ENCODE data around the gene YES1.

The YES1 gene

DNA sequence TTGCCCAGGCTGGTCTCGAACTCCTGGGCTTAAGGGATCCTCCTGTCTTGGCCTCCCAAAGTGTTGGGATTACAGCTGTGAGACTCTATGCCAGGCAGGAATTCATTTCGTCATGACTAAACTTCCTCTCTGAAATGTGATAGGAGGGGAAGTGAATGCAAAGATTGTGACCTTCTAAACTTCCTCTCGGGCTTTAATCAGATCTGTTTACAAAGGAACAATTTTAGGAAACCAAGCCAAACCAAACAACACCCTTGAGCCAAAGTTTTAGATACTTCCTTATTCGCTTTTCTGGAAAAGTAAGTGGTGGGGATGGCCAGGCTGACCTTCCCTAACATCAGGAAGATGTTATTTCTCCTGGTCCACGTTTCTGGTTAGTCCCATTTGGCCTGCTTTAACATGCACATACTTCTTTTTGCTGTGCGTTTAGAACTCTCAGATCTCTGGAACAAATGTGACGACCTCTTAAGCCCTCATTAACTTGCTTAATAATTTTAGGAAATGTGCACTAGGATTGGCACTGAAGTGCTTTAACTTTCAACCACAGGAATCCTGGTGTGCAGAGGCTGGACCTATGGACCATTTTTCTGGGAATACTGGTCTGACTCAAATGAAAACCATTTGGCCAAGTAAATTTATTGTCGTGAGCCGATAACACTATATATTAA, 33.2 kb upstream of the YES1 start:
- no peak overlapping the region for H3K4me3 ChIP-seq (ENCODE audit: control insufficient read depth in 1 of 7, extremely low read depth in 1 of 7, insufficient read depth in 4 of 7, low read depth in 2 of 7, low read length in 6 of 7)
- DNase-seq, result no peak
- H3K27me3 ChIP-seq (replicated peaks in 2 of 5; ENCODE audit: control insufficient read depth in 4 of 5, insufficient read depth in 5 of 5, low read length in 4 of 5), result no peaks in the 10 kb centered on the region
- no peaks in the 10 kb centered on the region for H3K9me3 ChIP-seq (ENCODE audit: control extremely low read depth in 1 of 5, control insufficient read depth in 4 of 5, insufficient read depth in 2 of 5, low read depth in 1 of 5, low read length in 4 of 5)
- ChIA-PET POLR2A (no interaction called here), CTCF (interaction anchor here (1.2 to 1.5 kb wide), 4 partner anchors 11 to 1692 kb away, joined by 3 to 8 read pairs (median 4); no protein-coding TSS in a partner anchor)
- no peak overlapping the region for H3K27ac ChIP-seq (ENCODE audit: insufficient read depth in 1 of 2, low read depth in 1 of 2, low read length in 2 of 2, poor library complexity in 1 of 2, severe bottlenecking in 2 of 2)
- H3K4me1 ChIP-seq (ENCODE audit: control extremely low read depth in 1 of 4, control insufficient read depth in 4 of 4, insufficient read depth in 4 of 4, low read length in 3 of 4), result peaks cover 0 to 2% (median 0%) of the 10 kb centered on the region in 4 experiments
- 41% methylated on average over 4 of the region's 9 CpGs for WGBS (ENCODE audit: insufficient coverage)
- H3K36me3 ChIP-seq (ENCODE audit: control insufficient read depth in 4 of 4, insufficient read depth in 4 of 4, low read length in 3 of 4), result no peaks in the 10 kb centered on the region

DNA sequence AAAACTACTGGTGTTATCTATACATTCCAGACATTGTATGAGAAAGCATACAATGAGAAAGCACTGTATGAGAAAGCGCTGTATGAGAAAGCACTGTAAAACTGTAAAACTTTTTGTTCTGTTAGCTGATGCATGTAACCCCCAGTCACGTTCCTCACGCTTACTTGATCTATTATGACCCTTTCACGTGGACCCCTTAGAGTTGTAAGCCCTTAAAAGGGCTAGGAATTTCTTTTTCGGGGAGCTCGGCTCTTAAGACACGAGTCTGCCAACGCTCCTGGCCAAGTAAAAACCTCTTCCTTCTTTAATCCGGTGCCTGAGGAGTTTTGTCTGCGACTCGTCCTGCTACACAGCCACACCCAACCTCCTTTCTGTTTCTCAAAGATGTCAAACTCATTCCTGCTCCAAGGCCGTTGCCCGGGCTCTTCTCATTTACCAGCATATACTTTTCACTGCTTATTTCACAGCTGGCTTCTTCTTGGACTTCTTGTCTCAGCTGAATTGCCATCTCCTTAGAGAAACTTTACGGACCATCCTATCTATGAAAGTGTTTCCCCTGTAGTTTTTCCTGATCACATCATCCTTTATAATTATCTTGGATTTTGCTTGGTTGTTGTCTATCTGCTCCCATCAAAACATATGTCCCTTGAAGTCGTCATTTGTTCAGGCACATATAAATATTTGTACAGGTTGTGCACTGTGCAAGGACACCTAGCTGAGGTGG, 29.8 kb upstream of the YES1 start:
- Histone ChIP-seq H3K36me3 (ENCODE audit: control insufficient read depth in 4 of 4, insufficient read depth in 4 of 4, low read length in 3 of 4) (no peaks in the 10 kb centered on the region), H3K4me1 (ENCODE audit: control extremely low read depth in 1 of 4, control insufficient read depth in 4 of 4, insufficient read depth in 4 of 4, low read length in 3 of 4) (peaks cover 0 to 5% (median 0%) of the 10 kb centered on the region in 4 experiments), H3K27ac (ENCODE audit: insufficient read depth in 1 of 2, low read depth in 1 of 2, low read length in 2 of 2, poor library complexity in 1 of 2, severe bottlenecking in 2 of 2) (peak overlapping the region in 1 of 2 experiments; percentile 14), H3K4me3 (ENCODE audit: control insufficient read depth in 1 of 7, extremely low read depth in 1 of 7, insufficient read depth in 4 of 7, low read depth in 2 of 7, low read length in 6 of 7) (peak overlapping the region in 1 of 7 experiments; percentile 33), H3K27me3 (replicated peaks in 2 of 5; ENCODE audit: control insufficient read depth in 4 of 5, insufficient read depth in 5 of 5, low read length in 4 of 5) (no peaks in the 10 kb centered on the region), H3K9me3 (ENCODE audit: control extremely low read depth in 1 of 5, control insufficient read depth in 4 of 5, insufficient read depth in 2 of 5, low read depth in 1 of 5, low read length in 4 of 5) (no peaks in the 10 kb centered on the region)
- ChIA-PET POLR2A (interaction anchor here (0.7 kb wide), 1 partner anchor 108 kb away, joined by 3 read pairs; no protein-coding TSS in a partner anchor), CTCF (interaction anchor here (1.0 to 4.5 kb wide), 5 partner anchors 10 to 216 kb away, joined by 3 to 49 read pairs (median 17); no protein-coding TSS in a partner anchor)
- DNase-seq, result no peak
- WGBS (ENCODE audit: insufficient coverage), result 55% methylated on average over 11 of the region's 15 CpGs

DNA sequence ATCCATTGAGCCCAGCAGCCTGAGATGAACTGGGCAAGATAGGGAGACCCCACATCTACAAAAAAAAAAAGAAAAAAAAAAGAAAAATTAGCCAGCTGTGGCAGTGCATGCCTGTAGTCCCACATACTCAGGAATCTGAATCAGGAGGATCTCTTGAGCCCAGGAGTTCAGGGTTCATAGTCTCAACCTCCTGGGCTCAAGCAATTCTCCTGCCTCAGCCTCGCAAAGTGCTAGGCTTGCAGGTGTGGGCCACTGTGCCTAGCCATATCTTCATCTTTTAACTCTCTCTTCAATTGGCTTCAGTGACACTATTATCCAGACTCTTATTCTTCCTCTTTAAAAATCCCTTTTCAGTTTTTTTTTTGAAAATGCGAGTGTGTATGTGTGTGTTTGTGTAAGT, 28.5 kb upstream of the YES1 start:
- ChIA-PET POLR2A (no interaction called here), CTCF (interaction anchor here (1.6 to 4.5 kb wide), 5 partner anchors 10 to 215 kb away, joined by 4 to 49 read pairs (median 24); no protein-coding TSS in a partner anchor)
- H3K4me1 ChIP-seq (ENCODE audit: control extremely low read depth in 1 of 4, control insufficient read depth in 4 of 4, insufficient read depth in 4 of 4, low read length in 3 of 4), result peaks cover 0 to 5% (median 0%) of the 10 kb centered on the region in 4 experiments
- H3K27ac ChIP-seq (ENCODE audit: insufficient read depth in 1 of 2, low read depth in 1 of 2, low read length in 2 of 2, poor library complexity in 1 of 2, severe bottlenecking in 2 of 2), result no peak overlapping the region
- no peaks in the 10 kb centered on the region for H3K27me3 ChIP-seq (replicated peaks in 2 of 5; ENCODE audit: control insufficient read depth in 4 of 5, insufficient read depth in 5 of 5, low read length in 4 of 5)
- no peaks in the 10 kb centered on the region for H3K9me3 ChIP-seq (ENCODE audit: control extremely low read depth in 1 of 5, control insufficient read depth in 4 of 5, insufficient read depth in 2 of 5, low read depth in 1 of 5, low read length in 4 of 5)
- H3K36me3 ChIP-seq (ENCODE audit: control insufficient read depth in 4 of 4, insufficient read depth in 4 of 4, low read length in 3 of 4), result no peaks in the 10 kb centered on the region
- 100% methylated on average over 1 of the region's 2 CpGs for WGBS (ENCODE audit: insufficient coverage)
- H3K4me3 ChIP-seq (ENCODE audit: control insufficient read depth in 1 of 7, extremely low read depth in 1 of 7, insufficient read depth in 4 of 7, low read depth in 2 of 7, low read length in 6 of 7), result no peak overlapping the region
- no peak for DNase-seq

DNA sequence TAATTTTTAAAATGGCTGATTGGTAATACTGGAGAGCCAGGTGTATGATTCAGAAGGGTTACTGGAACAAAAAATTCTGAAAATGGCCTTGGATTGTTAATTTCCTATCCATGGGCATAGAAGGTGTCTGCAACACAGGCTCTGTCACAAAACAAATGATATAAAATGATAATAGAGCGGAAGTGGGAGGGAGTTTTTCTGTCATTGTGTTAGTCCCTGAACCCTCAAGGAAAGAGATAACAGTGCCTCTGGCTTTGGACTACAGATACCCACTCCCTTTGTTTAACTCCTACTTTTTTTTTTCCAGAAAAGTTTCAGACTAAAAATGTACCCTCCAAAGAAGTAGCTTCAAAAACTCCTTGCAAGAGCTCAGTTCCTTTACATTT, 28.0 kb upstream of the YES1 start:
- Histone ChIP-seq H3K27ac (ENCODE audit: insufficient read depth in 1 of 2, low read depth in 1 of 2, low read length in 2 of 2, poor library complexity in 1 of 2, severe bottlenecking in 2 of 2) (no peak overlapping the region), H3K36me3 (ENCODE audit: control insufficient read depth in 4 of 4, insufficient read depth in 4 of 4, low read length in 3 of 4) (no peaks in the 10 kb centered on the region), H3K4me1 (ENCODE audit: control extremely low read depth in 1 of 4, control insufficient read depth in 4 of 4, insufficient read depth in 4 of 4, low read length in 3 of 4) (peaks cover 0 to 3% (median 0%) of the 10 kb centered on the region in 4 experiments), H3K4me3 (ENCODE audit: control insufficient read depth in 1 of 7, extremely low read depth in 1 of 7, insufficient read depth in 4 of 7, low read depth in 2 of 7, low read length in 6 of 7) (no peak overlapping the region), H3K9me3 (ENCODE audit: control extremely low read depth in 1 of 5, control insufficient read depth in 4 of 5, insufficient read depth in 2 of 5, low read depth in 1 of 5, low read length in 4 of 5) (no peaks in the 10 kb centered on the region), H3K27me3 (replicated peaks in 2 of 5; ENCODE audit: control insufficient read depth in 4 of 5, insufficient read depth in 5 of 5, low read length in 4 of 5) (no peaks in the 10 kb centered on the region)
- ChIA-PET CTCF (interaction anchor here (0.9 to 4.5 kb wide), 21 partner anchors 9 to 222 kb away, joined by 3 to 49 read pairs (median 4); partner anchors contain the start of gene ENOSF1), POLR2A (no interaction called here)
- DNase-seq, result no peak
- no CpG with 5 or more reads among the region's 1 CpG for whole genome bisulfite sequencing (ENCODE audit: insufficient coverage)

DNA sequence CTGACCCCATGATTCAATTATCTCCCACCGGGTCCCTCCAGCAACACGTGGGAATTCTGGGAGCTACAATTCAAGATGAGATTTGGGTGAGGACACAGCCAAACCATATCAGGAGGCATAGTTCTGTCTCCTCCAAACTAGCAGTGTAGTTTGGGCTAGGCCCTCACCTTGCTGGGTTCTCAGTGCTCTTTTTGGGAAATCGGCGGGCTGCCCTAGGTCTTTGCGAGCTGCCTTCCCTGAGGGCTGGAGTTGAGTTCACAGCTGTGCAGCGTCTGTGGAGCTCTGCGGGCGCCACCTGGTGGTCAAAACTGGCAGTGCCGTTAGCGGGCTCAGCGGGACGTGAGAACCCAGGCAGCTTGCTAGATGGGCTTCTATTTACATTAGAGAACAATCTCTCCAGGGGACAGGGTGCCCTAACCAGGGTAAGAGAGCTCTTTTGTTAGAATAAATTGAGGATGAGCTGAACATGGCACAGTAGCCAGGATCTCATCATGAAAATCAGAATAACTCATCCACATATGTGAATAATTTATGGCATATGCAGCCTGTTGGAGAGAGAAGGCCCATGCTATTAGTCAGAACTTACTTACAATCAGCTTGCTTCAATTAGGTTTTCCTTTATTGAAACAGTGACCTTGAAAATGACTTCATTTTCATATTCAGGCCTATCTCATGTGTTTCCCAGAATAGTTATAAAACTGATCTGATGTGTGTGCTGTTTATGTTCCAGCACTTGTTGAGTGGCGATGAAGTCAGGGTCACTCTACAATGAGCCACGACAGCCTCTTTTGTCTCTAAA, 27.4 kb upstream of the YES1 start:
- peak; percentile 81 to 90 (median 86) for DNase-seq

DNA sequence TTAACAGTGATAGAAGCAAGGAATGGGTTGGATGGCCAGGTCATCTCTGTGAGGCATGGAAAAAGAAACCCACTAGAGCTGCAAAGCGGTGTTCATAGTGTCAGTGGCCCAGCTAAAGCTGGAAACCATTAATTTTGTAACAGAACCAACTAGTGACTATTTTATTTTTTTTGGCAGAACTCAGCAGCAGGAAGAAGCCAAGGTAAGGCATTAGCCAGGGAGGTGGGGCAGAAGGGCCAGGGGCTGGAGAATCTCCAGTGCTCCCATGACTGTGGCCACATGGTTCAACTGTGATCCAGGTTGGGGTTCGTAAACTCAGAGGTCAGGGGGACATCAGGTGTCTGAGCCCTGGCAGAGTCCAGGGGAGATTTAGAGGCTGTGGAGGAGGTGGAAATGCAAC, 25.9 kb upstream of the YES1 start:
- no peaks in the 10 kb centered on the region for H3K36me3 ChIP-seq (ENCODE audit: control insufficient read depth in 4 of 4, insufficient read depth in 4 of 4, low read length in 3 of 4)
- POLR2A ChIA-PET, result no interaction called here
- CTCF ChIA-PET, result interaction anchor here (0.9 to 9.6 kb wide), 5 partner anchors 9 to 214 kb away, joined by 3 to 179 read pairs (median 4); no protein-coding TSS in a partner anchor
- WGBS (ENCODE audit: insufficient coverage), result 92% methylated on average over 2 of the region's 2 CpGs
- no peak overlapping the region for H3K27ac ChIP-seq (ENCODE audit: insufficient read depth in 1 of 2, low read depth in 1 of 2, low read length in 2 of 2, poor library complexity in 1 of 2, severe bottlenecking in 2 of 2)
- DNase-seq, result no peak
- H3K4me3 ChIP-seq (ENCODE audit: control insufficient read depth in 1 of 7, extremely low read depth in 1 of 7, insufficient read depth in 4 of 7, low read depth in 2 of 7, low read length in 6 of 7), result no peak overlapping the region
- no peaks in the 10 kb centered on the region for H3K27me3 ChIP-seq (replicated peaks in 2 of 5; ENCODE audit: control insufficient read depth in 4 of 5, insufficient read depth in 5 of 5, low read length in 4 of 5)
- H3K9me3 ChIP-seq (ENCODE audit: control extremely low read depth in 1 of 5, control insufficient read depth in 4 of 5, insufficient read depth in 2 of 5, low read depth in 1 of 5, low read length in 4 of 5), result no peaks in the 10 kb centered on the region
- H3K4me1 ChIP-seq (ENCODE audit: control extremely low read depth in 1 of 4, control insufficient read depth in 4 of 4, insufficient read depth in 4 of 4, low read length in 3 of 4), result peaks cover 0 to 3% (median 0%) of the 10 kb centered on the region in 4 experiments

More for the DNA sequence above, 27.4 kb upstream of the YES1 start:
- ChIA-PET CTCF (interaction anchor here (0.7 to 4.5 kb wide), 25 partner anchors 9 to 221 kb away, joined by 3 to 49 read pairs (median 4); partner anchors contain the start of gene ENOSF1), POLR2A (no interaction called here)
- Histone ChIP-seq H3K4me3 (ENCODE audit: control insufficient read depth in 1 of 7, extremely low read depth in 1 of 7, insufficient read depth in 4 of 7, low read depth in 2 of 7, low read length in 6 of 7) (peak overlapping the region in 1 of 7 experiments; percentile 48), H3K27ac (ENCODE audit: insufficient read depth in 1 of 2, low read depth in 1 of 2, low read length in 2 of 2, poor library complexity in 1 of 2, severe bottlenecking in 2 of 2) (peak overlapping the region in 1 of 2 experiments; percentile 39), H3K9me3 (ENCODE audit: control extremely low read depth in 1 of 5, control insufficient read depth in 4 of 5, insufficient read depth in 2 of 5, low read depth in 1 of 5, low read length in 4 of 5) (no peaks in the 10 kb centered on the region), H3K4me1 (ENCODE audit: control extremely low read depth in 1 of 4, control insufficient read depth in 4 of 4, insufficient read depth in 4 of 4, low read length in 3 of 4) (peaks cover 0 to 3% (median 0%) of the 10 kb centered on the region in 4 experiments), H3K27me3 (replicated peaks in 2 of 5; ENCODE audit: control insufficient read depth in 4 of 5, insufficient read depth in 5 of 5, low read length in 4 of 5) (no peaks in the 10 kb centered on the region), H3K36me3 (ENCODE audit: control insufficient read depth in 4 of 4, insufficient read depth in 4 of 4, low read length in 3 of 4) (no peaks in the 10 kb centered on the region)
- 11% methylated on average over 12 of the region's 14 CpGs for WGBS (ENCODE audit: insufficient coverage)
